Right cardiac atrium (tissue), 5 donors: ENCODE measurements around the gene AFG3L2. TPM values are rescaled to one million over a fixed set of nuclear protein-coding genes. Genes with fewer than 3 reads are reported as not detected.

Source experiments
- ATAC-seq, 2 donors: fragments of 200-7000 bp; cut with Tn5 transposase; one replicate each; pipeline versions ENCODE4 v1.8.0 to v1.9.1; 2020; ENCODE audit warnings: moderate library complexity in 2 of 2, mild to moderate bottlenecking in 1 of 2
- DNase-seq, 3 donors: peaks; one replicate each; pipeline ENCODE4 v3.0.0-alpha.2; 2020
- H3K27ac ChIP-seq: one replicate; pipeline ENCODE4 v1.5.1; 2013; ENCODE audit warnings: mild to moderate bottlenecking, low read length, control low read depth, moderate library complexity
- H3K27me3 ChIP-seq: one replicate; pipeline ENCODE4 v1.6.1; 2013; ENCODE audit not compliant: control insufficient read depth, insufficient read depth
- H3K4me1 ChIP-seq: one replicate; pipeline ENCODE4 v1.6.1; 2013; ENCODE audit warnings: low read length; ENCODE audit not compliant: control insufficient read depth, insufficient read depth
- H3K4me3 ChIP-seq: one replicate; pipeline ENCODE4 v1.5.1; 2013; ENCODE audit warnings: low read length, control low read depth
- H3K9me3 ChIP-seq: one replicate; pipeline ENCODE4 v1.6.1; 2013; ENCODE audit warnings: low read length; ENCODE audit not compliant: control insufficient read depth
- WGBS: extraction: QIAGEN DNeasy Blood & Tissue Kit; methylation state at CpG from one replicate; pipeline ENCODE4 v1.1.7; 2013; 5-methylcytosine and 5-hydroxymethylcytosine counted together
- intact Hi-C, 4 donors: fragments of 100-400 bp; cut with DNase I; formaldehyde crosslinking; loops; one replicate each; pipeline versions ENCODE4 v1.11.0 to v1.14.0; 2022 to 2023
- polyA plus RNA-seq: library from polyadenylated mRNA; stranded (reverse); fragments of 200-250 nt; gene quantifications from one replicate; pipeline ENCODE4 v1.2.3, GENCODE V29; 2013
- total RNA-seq, 4 donors: library from RNA; stranded (reverse); fragmentation: NEBNext Ultra II Directional; extraction: Animal tissue kit (Norgen Biotek cat#: 25700); gene quantifications; one replicate each; pipeline ENCODE4 v1.2.1, GENCODE V29; 2021
- donor health status: healthy with polysubstance abuse.
- donor health status: DM: no; HTN: yes; CAD: no.
- donor health status: DM: no; HTN: no; CAD: no.
- donor health status: DM: no; HTN: yes; CAD: no; lungs with severe emphysema.
- donor health status: DM: yes; HTN: yes; CAD: no.

The AFG3L2 gene
- total and polyA plus RNA-seq, 5 donors = 53.3 to 88.4 (median 75.9) TPM

- DNase-seq = peak; percentile 27 to 71 (median 64)
These were observed 833 bp downstream of the AFG3L2 start for GRCh38 chr18:12376034-12376753.

GRCh38 chr18:12374401-12374800 is 2.6 kb downstream of the AFG3L2 start:
- ATAC-seq = no peak
- no peak for DNase-seq
- Histone ChIP-seq H3K4me1 (peaks cover 8% of the 10 kb centered on the region), H3K4me3 (no peak overlapping the region), H3K27ac (no peak overlapping the region), H3K9me3 (no peaks in the 10 kb centered on the region), H3K27me3 (no peaks in the 10 kb centered on the region)
- 85% methylated on average over 6 of the region's 6 CpGs for WGBS
- intact Hi-C loops = loop anchor here in 1 of 4 donors (10.0 kb wide), 1 partner anchor 60 kb away; no protein-coding TSS in a partner anchor

More at GRCh38 chr18:12376034-12376753, 833 bp downstream of the AFG3L2 start:
- H3K27ac ChIP-seq = peak overlapping the region; percentile 96
- H3K27me3 ChIP-seq = no peaks in the 10 kb centered on the region
- WGBS = 10% methylated on average over 42 of the region's 42 CpGs
- peak overlapping the region; percentile 72 for H3K4me3 ChIP-seq
- ATAC-seq = peak in 1 of 2 donors; percentile 3
- intact Hi-C loops = loop anchor here in 1 of 4 donors (10.0 kb wide), 1 partner anchor 61 kb away; no protein-coding TSS in a partner anchor
- peaks cover 8% of the 10 kb centered on the region for H3K4me1 ChIP-seq
- H3K9me3 ChIP-seq = no peaks in the 10 kb centered on the region

GRCh38 chr18:12373771-12374116 is 3.3 kb downstream of the AFG3L2 start:
- 65% methylated on average over 2 of the region's 2 CpGs for WGBS
- no peak for ATAC-seq
- H3K27ac ChIP-seq = peak overlapping the region; percentile 14
- no peak overlapping the region for H3K4me3 ChIP-seq
- peaks cover 12% of the 10 kb centered on the region for H3K4me1 ChIP-seq
- no peaks in the 10 kb centered on the region for H3K27me3 ChIP-seq
- no peak for DNase-seq
- H3K9me3 ChIP-seq = no peaks in the 10 kb centered on the region
- intact Hi-C loops = loop anchor here in 1 of 4 donors (10.0 kb wide), 1 partner anchor 59 kb away; no protein-coding TSS in a partner anchor

- Histone ChIP-seq H3K9me3 (no peaks in the 10 kb centered on the region), H3K27me3 (no peaks in the 10 kb centered on the region), H3K4me3 (no peak overlapping the region), H3K4me1 (peaks cover 12% of the 10 kb centered on the region), H3K27ac (peak overlapping the region; percentile 14)
- no peak for DNase-seq
- intact Hi-C loops = loop anchor here in 1 of 4 donors (10.0 kb wide), 1 partner anchor 58 kb away; no protein-coding TSS in a partner anchor
- ATAC-seq = no peak
- WGBS = 65% methylated on average over 4 of the region's 4 CpGs
These were observed 3.8 kb downstream of the AFG3L2 start for GRCh38 chr18:12373116-12373770.

- intact Hi-C loops = loop anchor here in 1 of 4 donors (10.0 kb wide), 1 partner anchor 58 kb away; no protein-coding TSS in a partner anchor
- Histone ChIP-seq H3K27ac (peak overlapping the region; percentile 51), H3K4me1 (peaks cover 12% of the 10 kb centered on the region), H3K27me3 (no peaks in the 10 kb centered on the region), H3K9me3 (no peaks in the 10 kb centered on the region), H3K4me3 (no peak overlapping the region)
- 51% methylated on average over 3 of the region's 3 CpGs for WGBS
- DNase-seq (no peak), ATAC-seq (no peak)
These were observed 4.6 kb downstream of the AFG3L2 start for GRCh38 chr18:12372406-12372805.

- Histone ChIP-seq H3K4me1 (peaks cover 15% of the 10 kb centered on the region), H3K27me3 (no peaks in the 10 kb centered on the region), H3K4me3 (no peak overlapping the region), H3K9me3 (no peaks in the 10 kb centered on the region), H3K27ac (no peak overlapping the region)
- ATAC-seq = no peak
- WGBS = 74% methylated on average over 2 of the region's 2 CpGs
- no peak for DNase-seq
- intact Hi-C loops = loop anchor here in 1 of 4 donors (10.0 kb wide), 1 partner anchor 57 kb away; no protein-coding TSS in a partner anchor
These were observed 5.4 kb downstream of the AFG3L2 start for GRCh38 chr18:12371590-12371989.

GRCh38 chr18:12369211-12369610 is 7.8 kb downstream of the AFG3L2 start:
- intact Hi-C loops = no loop called here
- ATAC-seq (no peak), DNase-seq (no peak)
- H3K4me3 ChIP-seq = no peak overlapping the region
- no peaks in the 10 kb centered on the region for H3K27me3 ChIP-seq
- H3K27ac ChIP-seq = no peak overlapping the region
- no peaks in the 10 kb centered on the region for H3K9me3 ChIP-seq
- H3K4me1 ChIP-seq = peaks cover 11% of the 10 kb centered on the region
- 83% methylated on average over 7 of the region's 7 CpGs for WGBS

GRCh38 chr18:12366784-12367183 is 10.2 kb downstream of the AFG3L2 start:
- 60% methylated on average over 5 of the region's 5 CpGs for WGBS
- intact Hi-C loops = no loop called here
- H3K4me3 ChIP-seq = no peak overlapping the region
- no peaks in the 10 kb centered on the region for H3K27me3 ChIP-seq
- no peak for DNase-seq
- H3K9me3 ChIP-seq = no peaks in the 10 kb centered on the region
- no peak for ATAC-seq
- peaks cover 7% of the 10 kb centered on the region for H3K4me1 ChIP-seq
- H3K27ac ChIP-seq = no peak overlapping the region

- no peaks in the 10 kb centered on the region for H3K27me3 ChIP-seq
- peak; percentile 47 to 56 for ATAC-seq
- H3K4me3 ChIP-seq = no peak overlapping the region
- WGBS = 73% methylated on average over 8 of the region's 8 CpGs
- intact Hi-C loops = no loop called here
- DNase-seq = no peak
- H3K9me3 ChIP-seq = no peaks in the 10 kb centered on the region
- H3K27ac ChIP-seq = no peak overlapping the region
- peaks cover 7% of the 10 kb centered on the region for H3K4me1 ChIP-seq
These were observed 10.6 kb downstream of the AFG3L2 start for GRCh38 chr18:12366379-12366778.

- DNase-seq (no peak), ATAC-seq (peak; percentile 70 to 82)
- Histone ChIP-seq H3K4me3 (no peak overlapping the region), H3K9me3 (no peaks in the 10 kb centered on the region), H3K4me1 (peaks cover 4% of the 10 kb centered on the region), H3K27me3 (no peaks in the 10 kb centered on the region), H3K27ac (peak overlapping the region; percentile 84)
- intact Hi-C loops = no loop called here
- WGBS = 35% methylated on average over 11 of the region's 11 CpGs
These were observed 14.4 kb downstream of the AFG3L2 start for GRCh38 chr18:12362473-12363174.
